ENCODE measurements around the gene MAN1C1.

MAN1C1 gene

DNA sequence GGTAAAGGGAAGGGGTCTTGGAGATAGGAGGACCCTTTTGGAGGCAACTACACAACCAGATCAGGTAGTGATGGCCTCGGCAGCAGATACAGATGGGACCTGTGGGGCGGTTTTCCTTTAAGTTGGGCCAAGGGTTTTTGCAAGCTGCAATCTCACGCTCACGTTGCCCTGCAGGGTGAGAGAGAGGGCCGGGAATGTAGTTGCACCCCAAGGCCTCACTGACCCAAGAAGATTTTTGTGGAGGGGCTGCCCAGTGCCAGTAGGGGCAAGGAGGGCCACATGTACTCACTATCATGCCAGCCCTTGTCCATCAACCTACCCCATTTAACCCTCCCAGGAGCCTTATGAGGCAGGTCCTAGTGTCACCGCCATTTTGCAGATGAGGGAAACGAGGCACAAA lies 125.7 kb downstream of the MAN1C1 start:
- no peak for DNase-seq (ENCODE audit: low spot score)

DNA sequence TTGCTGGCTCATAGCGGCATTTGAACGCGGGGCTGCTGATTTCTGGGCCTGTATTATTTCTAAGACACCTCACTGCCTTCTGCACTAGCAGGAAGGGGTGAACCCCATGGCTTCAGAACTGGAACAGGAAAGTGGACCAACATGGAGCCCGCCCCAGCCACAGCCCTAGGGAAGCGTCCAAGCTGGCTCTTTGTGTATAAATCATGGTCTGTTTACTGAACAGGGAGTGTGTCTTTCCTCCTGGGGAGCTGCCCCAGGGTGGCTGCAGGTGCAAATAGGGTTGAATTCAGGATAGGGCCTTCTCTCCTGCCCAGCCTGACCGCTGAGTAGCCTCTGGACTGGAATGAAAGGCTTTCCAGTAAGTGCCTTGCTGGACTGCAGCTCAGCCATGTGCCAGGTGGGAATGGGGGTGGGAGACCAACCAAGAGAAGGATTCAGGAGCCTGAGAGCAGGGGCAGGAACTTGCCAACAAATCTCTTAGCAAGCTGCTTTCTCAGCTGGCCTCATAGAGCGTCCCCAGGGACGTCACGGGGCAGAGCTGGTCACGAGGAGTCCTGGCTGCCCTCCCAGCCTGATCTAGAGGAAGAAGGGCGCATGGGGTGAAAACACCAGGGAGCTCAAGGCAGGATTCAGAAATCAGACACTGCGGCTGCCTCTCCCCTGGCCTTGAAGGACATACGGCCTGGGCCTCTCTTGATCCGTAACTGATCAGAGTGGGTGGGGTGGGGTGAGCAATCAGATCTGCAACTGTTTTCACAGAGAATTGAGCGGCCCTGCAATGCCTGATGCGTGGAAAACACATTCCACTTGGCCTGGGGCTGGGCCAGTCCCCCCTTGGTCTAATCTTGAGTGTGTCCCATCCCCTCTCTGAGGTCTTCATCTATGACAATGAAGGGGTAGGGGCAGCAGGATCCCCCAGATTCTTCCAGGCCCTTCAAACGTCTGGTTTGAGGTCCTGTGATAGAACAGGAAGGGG lies 126.9 kb downstream of the MAN1C1 start:
- DNase-seq (ENCODE audit: low spot score): no peak

DNA sequence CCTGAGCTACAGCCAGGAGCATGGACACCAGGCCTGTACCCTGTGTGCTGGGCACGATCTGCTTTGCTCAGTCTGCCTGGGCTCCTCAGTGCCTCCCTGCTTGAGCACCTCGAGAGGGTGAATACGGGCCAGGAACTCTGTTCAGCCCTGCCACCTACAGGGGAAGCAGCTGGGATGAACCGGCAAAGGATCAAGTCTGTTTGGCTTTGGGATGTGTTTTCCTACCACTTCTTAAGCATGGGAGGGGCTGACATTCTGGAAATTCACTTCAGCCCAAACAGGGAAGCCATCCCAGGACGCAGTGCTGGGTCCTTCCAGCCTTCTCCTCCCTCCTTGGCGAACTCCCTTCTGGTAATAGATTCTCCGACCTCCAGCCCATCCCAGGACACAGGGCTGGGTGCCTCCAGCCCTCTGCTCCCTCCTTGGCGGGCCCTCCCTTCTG lies 127.6 kb downstream of the MAN1C1 start:
- no peak for DNase-seq (ENCODE audit: low spot score)

DNA sequence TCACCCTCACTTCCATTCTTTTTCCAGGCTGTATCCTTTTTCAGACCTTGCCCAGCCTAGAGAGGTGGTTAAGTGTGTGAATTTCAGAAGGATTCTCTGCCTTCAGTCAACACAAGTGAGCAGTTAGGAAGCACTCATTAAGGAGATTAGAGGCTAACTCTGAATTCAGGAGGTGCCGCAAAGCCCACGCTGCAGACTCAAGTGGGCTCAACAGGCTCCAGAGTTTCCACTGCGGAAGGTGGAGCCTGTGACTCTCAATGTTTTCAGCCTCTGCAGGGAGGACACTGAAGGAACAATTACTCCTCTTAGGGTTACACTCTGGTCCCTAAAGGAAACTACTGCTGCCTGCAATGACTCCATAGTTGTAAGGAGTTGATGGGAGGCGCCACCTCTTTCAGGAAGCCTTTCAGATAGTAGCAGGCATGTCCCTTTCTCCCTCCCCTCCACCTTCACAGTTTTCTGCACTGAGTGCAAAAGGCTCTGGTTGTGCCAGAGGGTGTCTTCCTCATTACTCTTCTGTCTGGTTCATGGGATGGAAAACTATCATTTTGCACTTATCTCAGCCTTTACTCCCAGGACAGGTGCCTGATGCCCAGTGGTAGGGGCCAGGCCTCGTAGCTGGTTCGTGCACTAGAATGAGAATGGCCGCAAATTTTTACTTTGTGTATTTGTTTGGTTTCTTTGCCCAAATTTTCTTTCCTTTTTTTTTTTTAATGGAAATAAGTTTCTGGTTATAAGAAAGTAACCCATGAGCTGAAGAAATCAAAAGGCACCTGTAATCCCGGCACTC lies 128.2 kb downstream of the MAN1C1 start:
- no peak for DNase-seq (ENCODE audit: low spot score)

DNA sequence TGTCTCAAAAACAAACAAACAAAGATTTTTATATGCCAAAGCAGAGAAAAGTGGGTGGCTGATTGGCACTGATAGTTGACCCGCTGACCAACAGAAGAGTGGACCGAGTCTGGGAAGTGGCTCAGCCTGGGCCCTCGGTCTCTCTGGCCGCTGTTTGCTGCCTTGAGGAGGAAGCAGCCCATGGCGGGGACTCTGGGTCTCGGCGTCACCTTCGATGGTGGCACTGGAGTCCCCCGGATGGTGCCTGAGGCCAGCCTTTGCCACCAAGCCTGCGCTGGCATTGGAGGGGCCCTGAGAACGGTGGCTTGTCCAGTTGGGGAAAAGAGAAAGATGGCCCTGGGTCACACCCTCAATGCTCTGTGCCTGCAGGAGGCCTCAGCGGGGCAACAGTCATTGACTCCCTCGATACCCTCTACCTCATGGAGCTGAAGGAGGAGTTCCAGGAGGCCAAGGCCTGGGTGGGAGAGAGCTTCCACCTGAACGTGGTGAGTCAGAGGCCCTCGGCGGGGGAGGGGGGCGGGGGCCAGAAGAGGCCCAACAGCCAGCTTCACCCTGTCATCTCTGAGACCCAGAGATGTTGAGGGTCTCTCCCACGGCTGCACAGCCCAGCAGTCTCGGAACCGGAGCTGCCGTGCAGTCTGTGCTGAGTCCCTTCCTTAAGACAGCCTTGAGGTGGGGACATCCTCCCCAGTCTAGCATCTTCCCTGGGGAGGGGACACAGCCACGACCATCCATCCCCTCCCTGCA lies 129.9 kb downstream of the MAN1C1 start:
- DNase-seq (ENCODE audit: low spot score): no peak

DNA sequence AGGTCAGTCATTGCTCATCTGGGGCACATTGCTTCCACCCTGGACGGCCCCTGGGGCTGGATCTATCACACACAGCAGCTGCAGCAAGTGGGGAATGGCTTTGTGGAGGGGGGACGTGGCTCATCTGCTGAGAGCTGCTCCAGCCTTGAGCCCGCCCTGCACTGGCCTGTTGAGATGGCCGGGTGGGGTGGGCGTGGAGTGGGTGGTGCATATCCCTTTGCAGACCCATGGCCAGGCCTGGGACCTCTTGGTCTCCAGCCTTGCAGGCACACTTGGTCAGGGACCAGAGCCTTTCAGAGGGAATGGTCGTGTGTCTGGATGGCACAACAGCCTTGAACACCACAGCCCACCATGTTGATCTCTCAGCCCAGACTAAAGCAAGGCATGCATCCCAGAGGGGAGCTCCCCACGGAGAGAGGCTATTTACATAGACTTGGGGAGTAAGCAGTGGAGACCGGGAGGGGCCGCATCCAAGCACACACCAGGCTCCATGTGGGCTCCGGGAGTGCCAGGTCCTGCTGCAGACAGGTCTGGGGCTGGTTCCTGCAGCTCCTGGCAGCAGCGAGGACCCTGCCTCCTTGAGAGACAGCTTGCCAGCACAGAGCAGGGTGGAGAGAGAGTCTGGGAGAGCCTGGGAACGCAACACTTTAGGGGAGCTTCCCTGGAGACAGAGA lies 130.6 kb downstream of the MAN1C1 start:
- DNase-seq (ENCODE audit: low spot score): no peak

DNA sequence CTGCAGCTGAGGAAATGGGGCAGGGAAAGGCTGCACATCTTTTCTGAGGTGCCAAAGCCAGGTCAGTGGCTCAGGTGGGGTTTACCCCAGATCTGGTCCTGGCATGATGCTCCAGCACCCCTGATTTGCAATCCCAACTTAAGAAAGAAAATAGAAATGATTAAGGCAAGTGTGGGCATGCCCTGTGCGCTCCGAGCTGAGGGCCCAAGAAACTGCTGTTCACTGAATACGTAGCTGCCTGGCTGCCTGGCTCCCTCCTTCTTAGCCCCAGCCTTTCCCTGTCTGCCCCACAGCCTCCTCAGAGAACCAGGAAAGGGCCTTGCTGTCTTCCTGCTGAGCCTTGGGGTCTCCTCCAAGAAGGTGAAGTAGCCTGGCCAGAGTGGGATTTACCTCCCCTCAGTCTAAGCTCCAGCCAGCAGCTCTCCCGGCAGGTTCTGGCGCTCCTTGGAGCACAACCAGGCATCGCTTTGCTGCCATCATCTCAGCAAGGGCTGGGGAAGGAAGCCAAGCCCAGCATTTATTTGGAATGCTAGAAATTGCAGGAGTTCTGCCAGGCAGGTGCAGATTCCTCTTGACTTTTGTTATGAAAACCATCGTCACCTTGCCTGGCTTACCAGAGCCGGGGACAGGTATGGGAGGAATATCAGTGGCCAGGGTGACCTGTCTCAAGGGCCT lies 132.1 kb downstream of the MAN1C1 start:
- DNase-seq (ENCODE audit: low spot score): no peak

DNA sequence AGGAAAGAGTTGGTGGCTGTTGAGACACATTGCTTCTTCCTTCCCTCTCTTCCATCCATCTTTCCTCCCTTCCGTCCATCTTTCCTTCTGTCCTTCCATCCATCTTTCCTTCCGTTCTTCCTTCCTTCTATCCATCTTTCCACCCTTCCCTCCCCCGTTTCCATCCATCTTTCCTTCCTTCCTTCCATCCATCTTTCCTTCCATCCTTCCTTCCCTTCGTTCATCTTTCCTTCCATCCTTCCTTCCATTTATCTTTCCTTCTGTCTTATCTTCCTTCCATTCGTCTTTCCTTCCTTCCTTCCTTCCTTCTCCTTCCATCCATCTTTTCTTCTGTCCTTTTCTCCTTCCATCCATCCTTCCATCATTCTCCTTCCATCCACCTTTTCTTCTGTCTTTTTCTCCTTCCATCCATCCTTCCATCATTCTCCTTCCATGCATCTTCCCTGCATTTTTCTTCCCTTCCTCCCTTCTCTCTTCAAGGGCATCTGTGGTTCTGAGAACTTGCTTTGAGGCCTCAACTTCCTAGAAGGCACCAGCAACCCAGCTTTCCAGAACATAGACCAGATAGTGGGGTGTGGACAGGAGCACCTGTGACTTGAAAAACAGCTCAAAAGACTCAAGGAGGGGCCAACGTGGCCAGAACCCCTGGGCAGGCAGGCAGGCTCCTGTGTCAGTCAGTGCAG lies 134.5 kb downstream of the MAN1C1 start:
- no peak for DNase-seq (ENCODE audit: low spot score)

DNA sequence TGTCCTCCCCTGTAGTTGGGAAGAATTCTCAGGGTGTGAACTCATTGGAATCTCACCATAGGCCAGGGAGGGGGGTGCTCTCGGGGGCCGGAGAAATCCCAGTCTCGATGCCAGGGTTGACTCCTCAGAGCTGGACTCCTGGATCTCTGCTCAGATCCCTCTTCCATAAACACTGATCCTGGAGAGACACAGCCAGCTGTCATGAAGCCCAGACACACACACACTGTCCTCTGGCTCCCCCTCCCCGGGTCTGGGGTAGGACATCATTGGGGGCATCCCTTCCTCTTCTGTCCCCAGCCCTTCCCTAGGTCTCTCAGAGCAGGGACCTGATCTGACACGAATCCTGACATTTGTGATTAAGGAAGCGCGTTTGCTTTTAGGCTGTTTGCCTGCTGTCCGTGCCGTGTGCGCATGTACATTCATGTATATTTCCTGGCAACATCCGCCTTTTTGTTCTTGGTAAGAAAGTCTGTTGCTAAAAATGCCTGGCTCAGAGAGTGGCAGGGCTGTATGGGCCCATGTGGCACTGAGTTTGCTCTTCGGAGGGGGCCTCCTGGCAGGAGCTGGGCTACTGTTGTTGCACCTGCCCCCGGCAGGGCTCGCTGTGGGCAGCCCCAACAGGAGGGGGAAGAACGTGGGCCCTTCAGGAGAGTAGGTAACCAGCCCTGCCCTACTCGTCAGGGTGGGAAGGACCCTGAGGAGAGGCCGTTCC lies 138.0 kb downstream of the MAN1C1 start:
- peak; percentile 7 for DNase-seq (ENCODE audit: low spot score)

DNA sequence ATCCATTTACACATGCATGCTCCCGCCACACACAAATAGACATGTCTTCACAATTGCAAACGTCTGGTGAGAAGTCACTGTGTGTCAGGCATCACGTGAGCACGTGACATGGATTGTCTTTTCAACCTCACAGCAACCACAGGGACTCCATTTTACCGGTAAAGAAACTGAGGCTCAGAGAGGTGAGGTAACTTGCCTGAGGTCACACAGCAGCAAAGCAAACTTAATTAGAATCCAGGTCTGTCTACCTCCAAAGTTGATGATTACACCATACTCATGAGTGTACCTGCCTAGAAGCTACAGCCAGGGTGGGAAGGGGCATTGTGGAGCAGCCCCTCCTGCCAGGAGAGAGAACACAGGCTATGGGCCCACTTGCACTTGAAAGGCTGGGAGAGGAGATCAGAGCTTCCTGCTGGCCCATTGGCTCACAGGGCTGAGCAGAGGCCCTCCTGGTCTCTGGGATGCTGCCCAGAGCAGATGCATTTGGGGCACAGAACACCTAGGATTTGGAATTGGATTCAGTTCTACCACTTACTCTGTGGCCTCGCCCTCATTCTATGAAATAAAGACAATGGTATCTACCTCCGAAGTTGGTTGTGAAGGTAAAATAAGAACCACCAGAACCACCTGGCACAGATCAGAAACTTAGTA lies 139.0 kb downstream of the MAN1C1 start:
- DNase-seq (ENCODE audit: low spot score): no peak

DNA sequence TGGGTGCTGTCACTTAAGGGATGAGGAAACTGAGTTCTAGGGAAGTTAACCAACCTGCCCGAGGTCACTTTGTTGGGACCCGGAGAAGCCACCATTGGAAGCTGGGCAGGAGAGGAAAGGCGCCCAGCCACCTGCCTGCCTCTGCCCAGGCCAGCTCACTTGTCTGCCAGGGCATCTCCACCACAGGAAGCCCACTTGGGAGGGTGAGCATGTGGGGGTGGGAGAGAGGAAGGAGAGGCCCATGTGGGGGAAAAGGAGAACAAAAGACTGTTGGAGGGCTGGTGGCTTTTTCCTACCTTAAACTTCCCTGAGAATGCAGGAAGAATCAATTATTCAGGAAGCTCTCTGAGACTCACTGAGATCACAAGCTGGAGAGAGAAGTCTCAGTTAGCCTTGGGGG lies 139.6 kb downstream of the MAN1C1 start:
- DNase-seq (ENCODE audit: low spot score): no peak

DNA sequence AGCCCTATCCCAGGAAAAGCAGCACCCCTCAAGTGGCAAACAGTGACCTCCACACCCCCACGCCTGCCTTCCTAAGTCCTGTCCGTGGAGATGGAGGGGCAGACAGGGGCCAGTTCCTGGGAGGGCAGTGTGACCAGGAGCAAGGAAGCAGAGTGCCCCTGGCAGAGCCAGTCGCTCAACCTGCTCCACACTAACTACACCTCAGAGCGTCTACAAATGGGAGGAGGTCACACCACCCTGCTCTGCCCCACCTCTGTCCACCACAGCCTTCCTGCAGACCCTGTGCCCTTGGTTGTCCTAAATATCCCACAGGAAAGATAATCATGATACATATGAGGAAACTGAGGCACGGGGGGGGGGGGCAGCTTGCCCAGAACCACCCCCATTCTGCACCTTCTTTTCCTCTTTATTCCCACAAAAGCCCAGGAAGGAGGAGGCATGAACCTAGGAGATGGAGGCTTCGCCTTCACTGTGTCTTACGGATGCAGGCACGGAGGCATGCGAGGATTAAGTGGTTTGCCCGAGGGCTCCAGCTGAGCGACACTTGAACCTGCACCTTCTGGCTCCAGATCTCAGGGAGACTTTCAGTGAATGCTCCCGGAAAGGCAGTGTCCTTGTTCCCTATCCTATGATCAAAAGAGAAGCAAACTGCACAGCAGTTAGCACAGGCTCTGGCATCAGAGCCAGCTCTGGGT lies 140.7 kb downstream of the MAN1C1 start:
- DNase-seq (ENCODE audit: low spot score): no peak

DNA sequence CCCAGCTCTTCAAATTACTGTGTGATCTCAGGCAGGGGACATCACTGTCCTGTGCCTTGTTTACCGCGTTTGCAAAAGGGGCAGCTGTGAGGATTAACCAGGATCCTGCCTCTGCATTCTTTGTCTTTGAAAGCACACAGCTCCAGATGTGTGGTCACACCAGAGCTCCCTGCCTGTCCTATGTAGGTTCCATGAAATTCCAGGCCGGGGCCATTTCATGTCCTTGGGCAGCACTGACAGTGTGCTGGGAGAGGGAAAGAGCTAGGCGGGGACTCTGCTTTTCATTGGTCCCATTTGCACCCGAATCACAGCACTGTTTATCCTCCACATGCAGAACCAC lies 141.2 kb downstream of the MAN1C1 start:
- DNase-seq (ENCODE audit: low spot score): no peak

DNA sequence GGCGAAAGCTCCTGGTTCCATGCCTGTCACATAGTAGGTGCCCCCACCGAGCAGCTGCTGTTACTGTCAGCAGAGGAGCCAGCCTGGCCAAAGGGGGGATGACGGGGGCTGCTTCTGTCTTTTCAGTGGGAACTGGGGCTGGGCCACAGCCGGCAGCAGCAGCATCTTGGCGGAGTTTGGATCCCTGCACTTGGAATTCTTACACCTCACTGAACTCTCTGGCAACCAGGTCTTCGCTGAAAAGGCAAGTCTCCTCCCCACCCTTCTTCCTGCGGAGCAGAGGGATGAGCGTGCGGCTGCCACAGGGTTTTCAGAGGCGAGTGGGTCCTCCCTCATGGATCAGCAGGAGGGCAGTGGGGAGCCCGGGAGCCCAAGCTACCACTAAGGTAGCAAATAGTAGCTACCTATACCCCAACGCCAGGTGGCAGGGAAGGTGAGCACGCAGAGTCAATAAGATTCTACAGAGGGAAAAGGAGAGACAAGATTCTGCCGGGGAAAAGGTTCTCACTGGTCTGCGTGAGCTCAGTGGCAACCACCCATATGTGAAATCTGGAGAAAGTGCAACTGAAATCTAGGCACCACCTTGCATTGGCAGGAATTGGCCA lies 142.0 kb downstream of the MAN1C1 start:
- DNase-seq (ENCODE audit: low spot score): no peak

DNA sequence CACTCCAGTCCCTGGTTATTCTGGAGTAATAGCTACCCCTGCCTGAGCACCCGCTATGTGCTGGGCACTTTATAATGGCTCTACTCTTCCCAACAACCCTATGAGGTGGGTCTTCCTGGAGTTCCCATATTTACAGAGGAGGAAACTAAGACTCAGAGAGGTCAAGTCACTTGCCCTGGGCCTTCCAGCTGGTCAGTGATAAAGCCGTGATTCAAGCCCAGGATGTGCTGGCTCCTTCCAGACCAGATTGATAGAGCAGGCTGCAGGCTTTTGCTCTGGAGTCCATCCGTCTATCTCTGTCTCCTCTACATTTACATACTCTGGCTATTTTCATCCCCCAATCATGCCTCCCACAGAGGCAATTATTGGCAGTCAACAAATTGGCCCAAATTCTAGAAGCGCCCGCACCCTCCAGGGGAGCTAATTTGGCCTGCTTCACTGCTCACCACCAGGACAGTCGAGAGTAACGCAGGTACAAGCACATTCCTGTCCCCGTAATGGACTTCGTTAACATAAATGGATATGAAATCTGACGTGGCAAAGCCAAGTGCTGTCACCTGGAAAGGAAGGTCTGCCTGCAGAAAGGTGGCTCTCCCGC lies 143.6 kb downstream of the MAN1C1 start:
- no peak for DNase-seq (ENCODE audit: low spot score)

DNA sequence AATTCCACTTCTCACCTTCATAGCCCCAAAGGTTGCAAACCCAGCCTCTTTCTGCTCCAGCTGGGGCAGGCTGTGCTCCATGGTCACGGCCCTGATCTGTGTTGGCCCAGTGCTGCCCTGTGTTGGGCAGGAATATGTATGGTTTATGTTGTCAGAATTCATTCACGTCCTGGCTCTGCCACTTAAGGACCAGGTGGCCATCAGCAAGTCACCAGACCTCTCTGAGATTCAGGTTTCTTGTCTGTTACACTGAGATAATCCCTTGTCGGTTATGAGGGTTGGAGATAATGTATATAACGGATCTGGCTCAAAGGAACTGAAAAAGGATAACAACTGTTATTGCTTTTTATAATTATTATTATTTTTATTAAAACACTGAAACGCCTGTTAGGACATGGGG lies 144.3 kb downstream of the MAN1C1 start:
- DNase-seq (ENCODE audit: low spot score): no peak

DNA sequence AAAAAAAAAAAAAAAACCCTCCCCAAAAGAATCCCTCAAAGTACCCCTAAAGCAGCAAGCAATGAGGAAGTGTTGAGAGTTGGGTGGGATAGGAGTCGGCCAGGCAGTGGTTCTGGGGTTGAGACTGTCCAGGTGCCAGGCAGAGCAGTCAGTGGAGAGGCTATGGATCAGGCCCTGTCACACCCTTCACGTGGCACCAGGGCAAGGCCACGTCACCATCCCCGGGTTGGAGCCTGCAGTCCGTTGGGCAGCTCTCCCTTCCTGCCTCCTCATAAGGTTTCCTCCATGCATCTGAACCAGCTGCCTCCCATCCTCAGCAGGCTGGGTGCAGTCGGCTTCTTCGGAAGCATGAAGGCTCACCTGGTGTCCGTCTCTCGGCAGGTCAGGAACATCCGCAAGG lies 146.9 kb downstream of the MAN1C1 start:
- DNase-seq (ENCODE audit: low spot score): no peak
